ENCODE data around the gene ELFN2.

The ELFN2 gene

DNA sequence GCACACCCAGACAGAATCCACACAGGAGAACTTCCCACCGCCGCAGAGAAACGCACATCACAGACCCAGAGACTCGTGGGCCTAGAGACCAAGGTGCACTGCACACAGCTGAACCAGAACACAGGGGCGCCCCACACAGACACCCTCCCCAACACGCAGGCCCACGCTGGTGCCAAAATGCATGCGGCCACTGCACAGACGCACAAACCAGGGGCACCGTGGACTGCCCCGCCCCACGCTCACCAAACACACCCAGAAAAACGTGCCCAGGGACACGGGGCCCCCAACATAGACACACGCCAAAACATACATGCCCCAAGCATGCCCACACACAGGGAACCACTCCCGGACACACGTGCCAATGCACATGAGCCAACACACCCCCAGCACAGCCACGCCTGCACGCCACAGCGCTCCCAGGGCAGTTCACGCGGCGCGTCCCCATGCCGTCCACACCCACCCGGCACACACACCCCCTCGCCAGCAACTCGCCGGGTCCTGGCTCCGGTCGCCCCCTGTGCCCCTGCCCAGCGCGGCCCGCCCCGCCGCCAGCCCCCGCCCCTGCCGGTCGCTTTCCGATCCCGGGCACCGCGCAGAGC lies 7.8 kb downstream of the ELFN2 start:
- ChIA-PET POLR2A (no interaction called here), CTCF (no interaction called here)
- TF ChIP-seq, protein P1, sequence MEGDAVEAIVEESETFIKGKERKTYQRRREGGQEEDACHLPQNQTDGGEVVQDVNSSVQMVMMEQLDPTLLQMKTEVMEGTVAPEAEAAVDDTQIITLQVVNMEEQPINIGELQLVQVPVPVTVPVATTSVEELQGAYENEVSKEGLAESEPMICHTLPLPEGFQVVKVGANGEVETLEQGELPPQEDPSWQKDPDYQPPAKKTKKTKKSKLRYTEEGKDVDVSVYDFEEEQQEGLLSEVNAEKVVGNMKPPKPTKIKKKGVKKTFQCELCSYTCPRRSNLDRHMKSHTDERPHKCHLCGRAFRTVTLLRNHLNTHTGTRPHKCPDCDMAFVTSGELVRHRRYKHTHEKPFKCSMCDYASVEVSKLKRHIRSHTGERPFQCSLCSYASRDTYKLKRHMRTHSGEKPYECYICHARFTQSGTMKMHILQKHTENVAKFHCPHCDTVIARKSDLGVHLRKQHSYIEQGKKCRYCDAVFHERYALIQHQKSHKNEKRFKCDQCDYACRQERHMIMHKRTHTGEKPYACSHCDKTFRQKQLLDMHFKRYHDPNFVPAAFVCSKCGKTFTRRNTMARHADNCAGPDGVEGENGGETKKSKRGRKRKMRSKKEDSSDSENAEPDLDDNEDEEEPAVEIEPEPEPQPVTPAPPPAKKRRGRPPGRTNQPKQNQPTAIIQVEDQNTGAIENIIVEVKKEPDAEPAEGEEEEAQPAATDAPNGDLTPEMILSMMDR (IDR thresholded peaks at IDR 0.05; ENCODE audit: control extremely low read depth, extremely low read depth, low read depth, missing control alignments): no peak
- no peak for DNase-seq (ENCODE audit: extremely low spot score)

DNA sequence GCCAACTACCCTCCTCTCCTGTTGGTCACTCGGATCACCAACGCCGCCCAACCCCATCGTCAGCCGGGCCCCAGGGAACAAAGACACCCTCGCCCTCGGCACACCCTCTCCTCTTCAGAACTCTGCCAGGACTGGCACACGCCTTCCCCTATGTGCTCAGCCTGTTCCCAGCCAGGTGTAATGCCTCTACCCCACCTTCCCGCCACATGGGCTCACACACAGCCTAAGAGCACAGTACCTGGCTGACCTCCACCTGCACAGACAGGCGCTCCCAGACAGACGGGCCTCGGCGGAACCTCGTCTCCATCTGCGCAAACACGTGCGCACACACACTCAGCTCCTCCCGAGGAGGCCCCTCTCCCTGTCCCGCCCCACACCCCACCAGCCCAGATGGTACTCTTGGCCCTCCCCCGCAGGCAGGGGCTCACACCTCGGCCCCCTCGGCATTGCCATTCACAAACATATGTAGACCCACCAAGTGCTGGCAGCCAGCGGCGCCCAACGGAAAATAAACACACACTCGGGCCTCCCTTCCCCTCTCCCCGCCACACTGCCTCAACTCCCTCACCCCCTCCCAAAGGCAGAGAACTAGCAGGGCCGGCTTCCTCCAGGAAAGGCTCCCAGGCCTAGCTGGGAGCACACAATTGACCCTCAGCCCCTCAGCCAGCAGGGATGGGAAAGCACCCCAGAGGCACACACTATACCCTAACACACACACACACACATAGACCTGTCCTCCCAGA lies 8.5 kb downstream of the ELFN2 start:
- ChIA-PET CTCF (no interaction called here), POLR2A (no interaction called here)
- DNase-seq (ENCODE audit: extremely low spot score): no peak
- TF ChIP-seq, protein P1 (IDR thresholded peaks at IDR 0.05; ENCODE audit: control extremely low read depth, extremely low read depth, low read depth, missing control alignments): no peak

DNA sequence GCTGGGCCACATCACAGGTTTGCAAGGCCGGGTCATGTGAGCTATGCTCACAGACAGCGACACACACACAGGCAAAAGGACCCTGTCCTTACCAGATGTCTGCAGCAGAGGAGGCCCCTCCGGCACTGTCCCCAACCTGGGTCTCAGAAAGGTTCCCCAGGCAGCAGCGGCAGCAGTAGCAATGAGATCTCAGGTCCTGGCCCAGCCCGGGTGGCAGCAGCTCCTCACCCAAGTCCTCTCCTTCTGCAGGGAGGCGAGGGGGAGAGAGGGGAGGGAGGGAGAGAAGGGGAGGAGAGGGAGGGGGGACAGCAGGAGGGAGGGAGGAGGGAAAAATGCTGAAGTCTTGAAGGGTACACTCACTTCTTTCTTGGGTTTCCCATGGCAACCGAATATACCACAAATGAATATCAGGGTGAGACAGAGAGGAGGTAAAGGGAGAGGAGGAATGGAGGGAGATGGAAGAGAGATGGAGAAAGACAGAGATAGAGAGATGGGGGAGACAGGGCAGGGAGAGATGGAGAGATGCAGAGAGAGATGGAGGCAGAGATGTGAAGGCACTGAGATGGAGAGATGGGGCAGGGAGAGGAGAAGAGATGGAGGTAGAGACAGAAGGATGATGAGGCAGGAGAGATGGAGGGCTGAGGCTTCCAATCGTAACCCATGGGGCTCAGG lies 9.5 kb downstream of the ELFN2 start:
- ChIA-PET POLR2A (no interaction called here), CTCF (interaction anchor here (1.1 kb wide), 1 partner anchor 82 kb away, joined by 3 read pairs; no protein-coding TSS in a partner anchor)
- TF ChIP-seq, protein P1 (IDR thresholded peaks at IDR 0.05; ENCODE audit: control extremely low read depth, extremely low read depth, low read depth, missing control alignments): no peak
- no peak for DNase-seq (ENCODE audit: extremely low spot score)

DNA sequence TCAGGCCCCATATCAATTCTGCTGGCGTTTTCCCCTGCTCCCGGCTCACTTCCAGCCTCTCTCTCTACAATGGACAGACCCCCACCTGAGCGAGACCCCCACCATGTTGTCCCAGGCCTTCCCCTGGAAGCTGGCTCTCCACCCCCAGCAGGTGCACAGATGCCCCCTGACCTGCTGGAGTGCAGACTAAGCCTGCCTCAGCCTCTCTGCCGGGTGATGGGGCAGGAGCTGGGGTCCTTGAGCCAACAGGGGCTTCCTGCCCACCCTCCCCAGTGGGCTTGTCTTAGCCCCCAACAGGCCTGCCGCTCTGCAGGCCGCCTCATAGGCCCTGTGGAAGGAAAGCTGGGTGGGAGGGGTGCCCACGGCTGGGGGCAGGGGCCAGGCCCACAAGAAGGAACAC lies 10.0 kb downstream of the ELFN2 start:
- no peak for DNase-seq (ENCODE audit: extremely low spot score)
- ChIA-PET POLR2A (no interaction called here), CTCF (interaction anchor here (1.1 kb wide), 1 partner anchor 81 kb away, joined by 3 read pairs; no protein-coding TSS in a partner anchor)
- TF ChIP-seq, protein P1 (IDR thresholded peaks at IDR 0.05; ENCODE audit: control extremely low read depth, extremely low read depth, low read depth, missing control alignments): no peak

DNA sequence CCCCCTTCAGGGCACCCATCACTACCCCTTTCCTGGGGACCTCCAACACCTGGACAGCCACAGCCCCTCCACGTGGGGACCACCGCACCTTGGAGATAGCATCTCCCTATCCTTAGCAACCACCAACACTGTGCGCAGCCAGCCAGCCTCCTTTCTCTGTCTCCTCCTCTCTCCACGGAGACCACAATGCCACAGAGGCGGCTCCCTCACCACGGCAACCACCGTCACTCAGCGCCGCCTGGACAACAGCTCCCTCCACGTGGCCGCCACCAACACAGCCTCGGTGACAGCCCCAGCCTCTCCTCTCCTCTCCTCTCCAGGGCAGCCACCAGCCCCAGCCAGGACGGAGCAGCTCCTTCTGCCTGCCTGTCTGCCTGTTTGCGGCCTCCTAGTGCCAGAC lies 10.5 kb downstream of the ELFN2 start:
- TF ChIP-seq, protein P1 (IDR thresholded peaks at IDR 0.05; ENCODE audit: control extremely low read depth, extremely low read depth, low read depth, missing control alignments): no peak
- no peak for DNase-seq (ENCODE audit: extremely low spot score)
- ChIA-PET POLR2A (no interaction called here), CTCF (interaction anchor here (1.1 kb wide), 1 partner anchor 81 kb away, joined by 3 read pairs; no protein-coding TSS in a partner anchor)

DNA sequence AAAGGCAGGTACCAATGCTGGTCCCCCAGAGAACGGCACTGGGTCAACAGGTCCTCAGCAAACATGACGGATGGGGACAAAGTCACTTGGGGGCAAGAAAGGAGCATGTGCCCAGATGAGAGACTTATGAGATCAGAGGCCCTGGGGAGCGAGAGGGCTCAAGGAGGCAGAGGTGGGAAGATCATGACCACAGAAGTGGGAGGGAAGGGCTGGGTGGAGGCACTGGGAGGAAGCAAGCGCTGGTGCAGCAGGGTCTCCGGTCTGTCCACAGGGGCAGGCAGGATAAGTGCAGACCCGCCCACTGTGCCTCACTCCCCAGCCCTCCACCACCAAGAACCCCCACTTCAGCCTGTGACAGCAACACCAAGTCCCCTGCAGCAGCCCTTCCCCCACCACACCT lies 10.9 kb downstream of the ELFN2 start:
- ChIA-PET POLR2A (no interaction called here), CTCF (no interaction called here)
- TF ChIP-seq, protein P1 (IDR thresholded peaks at IDR 0.05; ENCODE audit: control extremely low read depth, extremely low read depth, low read depth, missing control alignments): no peak
- DNase-seq (ENCODE audit: extremely low spot score): no peak
